ENCODE measurements around the gene TSPEAR. TPM values are rescaled to one million over a fixed set of nuclear protein-coding genes. Genes with fewer than 3 reads are reported as not detected.
"Not testable (repeated sequence)": the region's sequence is repeated elsewhere in the genome, so short reads cannot be mapped to it uniquely, and the experiment has no call there.

TSPEAR gene
- total RNA-seq, 2 experiments from 2014 or later: not detected

- Histone ChIP-seq H3K27ac (ENCODE audit: low read depth, low read length, poor library complexity, severe bottlenecking) (no peak overlapping the region), H3K4me2 (ENCODE audit: low read length) (no peak overlapping the region), H3K9me3 (ENCODE audit: low read length) (peaks cover 5% of the 10 kb centered on the region), H3K9me2 (ENCODE audit: insufficient read depth, low read length) (no peaks in the 10 kb centered on the region), H4K20me1 (ENCODE audit: insufficient read depth, low read length) (no peaks in the 10 kb centered on the region), H3K79me2 (ENCODE audit: insufficient read depth, low read depth, low read length) (no peaks in the 10 kb centered on the region), H2AFZ (ENCODE audit: low read length) (no peak overlapping the region), H3K4me3 (ENCODE audit: low read depth, low read length, poor library complexity, severe bottlenecking) (no peak overlapping the region), H3K36me3 (ENCODE audit: insufficient read depth, low read length) (no peaks in the 10 kb centered on the region), H3K4me1 (ENCODE audit: insufficient read depth, low read length, poor library complexity, severe bottlenecking) (no peaks in the 10 kb centered on the region)
- BruUV-seq (replicated peaks): no TSS peak
- CTCF ChIA-PET (ENCODE audit: unreplicated experiment): no interaction called here
- TF ChIP-seq CTCF (conservative IDR thresholded peaks at IDR 0.05; ENCODE audit: low read length) (no peak), EZH2phosphoT487 (IDR thresholded peaks at IDR 0.05; ENCODE audit: borderline replicate concordance, low read depth, low read length) (no peak)
- no peak for DNase-seq (ENCODE audit: low spot score)
- intact Hi-C loops (cut with micrococcal nuclease; ENCODE audit: unreplicated experiment): no loop called here
- POLR2A ChIA-PET: no interaction called here
Measured at GRCh38 chr21:44649521-44650100, 61.8 kb downstream of the TSPEAR start.

DNA sequence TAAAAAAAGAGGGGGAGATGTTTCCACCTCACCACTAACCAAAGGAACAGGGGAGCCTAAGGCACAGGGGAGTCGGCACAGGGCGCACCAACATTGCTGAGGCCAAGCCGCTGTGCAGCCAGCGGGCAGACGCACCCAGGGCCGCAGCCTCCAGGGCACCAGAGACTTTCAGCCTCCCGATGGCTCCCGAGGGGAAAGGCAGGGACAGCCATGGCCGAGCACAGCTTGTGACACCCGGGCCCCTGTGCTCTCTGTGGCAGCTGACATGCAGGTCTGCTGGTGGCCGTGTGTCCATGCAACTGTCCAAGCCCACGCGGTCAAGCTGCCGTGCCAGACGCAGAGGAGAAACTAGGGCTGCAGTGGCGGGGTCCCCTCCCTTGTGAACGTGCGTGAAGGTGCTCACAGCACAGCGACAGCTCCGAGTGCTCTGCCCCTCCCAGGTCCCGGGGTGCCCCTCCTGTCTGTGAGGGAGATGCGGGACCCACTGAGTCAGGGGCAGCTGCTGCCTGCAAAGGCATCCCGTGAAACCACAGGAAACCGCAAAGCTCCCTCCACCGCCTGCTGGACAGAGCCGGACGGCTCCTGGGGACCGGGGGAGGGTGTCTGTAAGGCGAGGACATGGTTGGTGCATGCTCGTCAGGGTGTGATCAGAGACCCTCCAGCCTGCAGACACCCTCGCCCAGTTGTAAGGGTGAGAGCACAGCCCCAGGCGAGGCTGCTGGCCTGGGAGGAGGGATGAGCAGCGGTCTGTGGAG lies 62.6 kb downstream of the TSPEAR start:
- ChIA-PET CTCF (ENCODE audit: unreplicated experiment) (no interaction called here), POLR2A (no interaction called here)
- no peak overlapping the region for H3K27ac ChIP-seq (ENCODE audit: low read depth, low read length, poor library complexity, severe bottlenecking)
- H3K4me1 ChIP-seq (ENCODE audit: insufficient read depth, low read length, poor library complexity, severe bottlenecking): no peaks in the 10 kb centered on the region
- H3K9me2 ChIP-seq (ENCODE audit: insufficient read depth, low read length): no peaks in the 10 kb centered on the region
- no peaks in the 10 kb centered on the region for H3K79me2 ChIP-seq (ENCODE audit: insufficient read depth, low read depth, low read length)
- no peak overlapping the region for H2AFZ ChIP-seq (ENCODE audit: low read length)
- H3K4me2 ChIP-seq (ENCODE audit: low read length): no peak overlapping the region
- H3K9me3 ChIP-seq (ENCODE audit: low read length): peaks cover 7% of the 10 kb centered on the region
- BruUV-seq (replicated peaks): no TSS peak
- intact Hi-C loops (cut with micrococcal nuclease; ENCODE audit: unreplicated experiment): no loop called here
- DNase-seq (ENCODE audit: low spot score): no peak
- TF ChIP-seq CTCF (conservative IDR thresholded peaks at IDR 0.05; ENCODE audit: low read length): no peak
- no peak for TF ChIP-seq EZH2phosphoT487 (IDR thresholded peaks at IDR 0.05; ENCODE audit: borderline replicate concordance, low read depth, low read length)
- no peaks in the 10 kb centered on the region for H4K20me1 ChIP-seq (ENCODE audit: insufficient read depth, low read length)
- H3K4me3 ChIP-seq (ENCODE audit: low read depth, low read length, poor library complexity, severe bottlenecking): no peak overlapping the region
- no peaks in the 10 kb centered on the region for H3K36me3 ChIP-seq (ENCODE audit: insufficient read depth, low read length)

GRCh38 chr21:44647222-44647552 lies 64.2 kb downstream of the TSPEAR start:
- no peaks in the 10 kb centered on the region for H3K36me3 ChIP-seq (ENCODE audit: insufficient read depth, low read length)
- ChIA-PET CTCF (ENCODE audit: unreplicated experiment) (no interaction called here), POLR2A (no interaction called here)
- H3K4me3 ChIP-seq (ENCODE audit: low read depth, low read length, poor library complexity, severe bottlenecking): no peak overlapping the region
- H3K27ac ChIP-seq (ENCODE audit: low read depth, low read length, poor library complexity, severe bottlenecking): no peak overlapping the region
- H3K4me2 ChIP-seq (ENCODE audit: low read length): no peak overlapping the region
- BruUV-seq (replicated peaks): no TSS peak
- H3K9me3 ChIP-seq (ENCODE audit: low read length): peaks cover 7% of the 10 kb centered on the region
- no peak overlapping the region for H2AFZ ChIP-seq (ENCODE audit: low read length)
- no peak for TF ChIP-seq EZH2phosphoT487 (IDR thresholded peaks at IDR 0.05; ENCODE audit: borderline replicate concordance, low read depth, low read length)
- TF ChIP-seq CTCF (conservative IDR thresholded peaks at IDR 0.05; ENCODE audit: low read length): no peak
- DNase-seq (ENCODE audit: low spot score): no peak
- no peaks in the 10 kb centered on the region for H3K9me2 ChIP-seq (ENCODE audit: insufficient read depth, low read length)
- H4K20me1 ChIP-seq (ENCODE audit: insufficient read depth, low read length): no peaks in the 10 kb centered on the region
- no peaks in the 10 kb centered on the region for H3K4me1 ChIP-seq (ENCODE audit: insufficient read depth, low read length, poor library complexity, severe bottlenecking)
- intact Hi-C loops (cut with micrococcal nuclease; ENCODE audit: unreplicated experiment): no loop called here
- no peaks in the 10 kb centered on the region for H3K79me2 ChIP-seq (ENCODE audit: insufficient read depth, low read depth, low read length)

DNA sequence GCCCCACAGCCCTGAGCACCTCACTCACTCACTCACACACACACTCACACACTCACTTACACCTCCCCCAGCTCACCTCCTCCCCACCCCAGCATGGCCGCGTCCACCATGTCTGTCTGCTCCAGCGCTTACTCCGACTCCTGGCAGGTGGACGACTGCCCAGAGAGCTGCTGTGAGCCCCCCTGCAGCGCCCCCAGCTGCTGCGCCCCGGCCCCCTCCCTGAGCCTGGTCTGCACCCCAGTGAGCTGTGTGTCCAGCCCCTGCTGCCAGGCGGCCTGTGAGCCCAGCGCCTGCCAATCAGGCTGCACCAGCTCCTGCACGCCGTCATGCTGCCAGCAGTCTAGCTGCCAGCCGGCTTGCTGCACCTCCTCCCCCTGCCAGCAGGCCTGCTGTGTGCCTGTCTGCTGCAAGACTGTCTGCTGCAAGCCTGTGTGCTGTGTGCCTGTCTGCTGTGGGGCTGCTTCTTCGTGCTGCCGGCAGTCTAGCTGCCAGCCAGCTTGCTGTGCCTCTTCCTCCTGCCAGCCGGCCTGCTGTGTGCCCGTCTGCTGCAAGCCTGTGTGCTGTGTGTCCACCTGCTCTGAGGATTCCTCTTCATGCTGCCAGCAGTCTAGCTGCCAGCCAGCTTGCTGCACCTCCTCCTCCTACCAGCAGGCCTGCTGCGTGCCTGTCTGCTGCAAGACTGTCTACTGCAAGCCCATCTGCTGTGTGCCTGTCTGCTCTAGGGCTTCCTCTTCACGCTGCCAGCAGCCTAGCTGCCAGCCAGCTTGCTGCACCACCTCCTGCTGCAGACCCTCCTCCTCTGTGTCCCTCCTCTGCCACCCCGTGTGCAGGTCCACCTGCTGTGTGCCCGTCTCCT lies 64.8 kb downstream of the TSPEAR start, which contains the start of gene KRTAP10-11:
Gene KRTAP10-11, plus strand, starts transcription at position 49 of the 856 bp plus-strand sequence. Its CDS starts 45 bp downstream, at position 94.
- H3K9me2 ChIP-seq (ENCODE audit: insufficient read depth, low read length); H3K79me2 ChIP-seq (ENCODE audit: insufficient read depth, low read depth, low read length); H3K9me3 ChIP-seq (ENCODE audit: low read length); H3K4me3 ChIP-seq (ENCODE audit: low read depth, low read length, poor library complexity, severe bottlenecking); intact Hi-C loops (cut with micrococcal nuclease; ENCODE audit: unreplicated experiment); DNase-seq (ENCODE audit: low spot score); H3K4me2 ChIP-seq (ENCODE audit: low read length); H4K20me1 ChIP-seq (ENCODE audit: insufficient read depth, low read length); H3K27ac ChIP-seq (ENCODE audit: low read depth, low read length, poor library complexity, severe bottlenecking); CTCF ChIA-PET (ENCODE audit: unreplicated experiment); POLR2A ChIA-PET; H3K4me1 ChIP-seq (ENCODE audit: insufficient read depth, low read length, poor library complexity, severe bottlenecking); H3K36me3 ChIP-seq (ENCODE audit: insufficient read depth, low read length); BruUV-seq (replicated peaks); H2AFZ ChIP-seq (ENCODE audit: low read length): not testable (repeated sequence)

Data from OCI-LY7 (cell line).